Endometrial microvascular endothelial cells (primary cell): ENCODE results near the gene EHMT1. TPM values are rescaled to one million over a fixed set of nuclear protein-coding genes. Genes with fewer than 3 reads are reported as not detected.

Experiments
- in situ Hi-C: cut with HindIII; loops from 2 replicates; pipeline ENCODE4 v1.10.0; 2017; ENCODE audit warnings: low sequenced_read_pairs, low pct_unique_long_range_greater_than_20kb; ENCODE audit errors: inconsistent ontology term
- total RNA-seq: library from RNA; depleted of rRNA; stranded (reverse); fragments of >200 nt; gene quantifications from one replicate; pipeline ENCODE4 v1.2.3, GENCODE V29; 2015; ENCODE audit errors: inconsistent ontology term

Gene EHMT1
- total RNA-seq, 1 donor from 2014 or later = 69.0 TPM

- in situ Hi-C loops = no loop called here
Observed at GRCh38 chr9:137665697-137666512, 47.1 kb downstream of the EHMT1 start.

- in situ Hi-C loops = no loop called here
Observed at GRCh38 chr9:137666513-137666822, 47.7 kb downstream of the EHMT1 start.

DNA sequence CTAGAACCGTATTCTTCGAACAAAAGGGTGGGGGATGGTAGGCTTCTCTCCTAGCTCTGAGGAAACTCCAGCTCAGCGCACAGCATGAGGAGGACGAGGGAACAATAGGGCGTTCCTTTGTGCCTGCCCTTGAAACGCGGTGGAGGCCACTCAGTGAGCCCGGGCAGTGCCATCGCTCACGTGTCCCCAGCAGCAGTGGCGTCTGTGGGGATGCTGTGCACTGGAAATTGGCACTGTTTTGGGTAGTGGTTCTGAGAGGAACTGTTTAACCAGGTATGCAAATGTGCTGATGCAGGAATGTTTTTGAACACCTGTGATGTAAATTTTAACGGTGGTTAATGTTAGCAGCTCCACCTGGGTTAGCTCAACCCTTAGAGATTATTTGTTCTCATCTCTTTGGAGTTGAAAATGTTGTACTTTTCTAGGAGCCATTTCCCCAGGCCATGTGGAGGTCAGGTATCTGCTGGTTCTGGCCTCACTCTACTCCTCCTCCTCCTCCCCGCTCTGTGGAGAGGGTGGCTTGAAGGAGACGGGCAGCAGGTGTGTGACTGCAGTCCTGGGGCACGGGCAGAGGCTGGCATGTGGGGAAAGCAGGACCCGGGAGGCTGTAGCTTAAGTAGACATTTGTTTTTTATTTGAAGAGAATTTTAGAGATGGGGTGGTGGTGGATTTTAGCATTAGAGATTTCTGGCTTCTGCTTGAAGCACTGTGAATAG is 48.3 kb downstream of the EHMT1 start:
- in situ Hi-C loops = no loop called here

- in situ Hi-C loops = no loop called here
Observed at GRCh38 chr9:137668203-137668602, 49.4 kb downstream of the EHMT1 start.

GRCh38 chr9:137669261-137669672 is 50.5 kb downstream of the EHMT1 start:
- in situ Hi-C loops = no loop called here

GRCh38 chr9:137670391-137671195 is 51.8 kb downstream of the EHMT1 start:
- in situ Hi-C loops = no loop called here

- in situ Hi-C loops = no loop called here
Observed at GRCh38 chr9:137671196-137671538, 52.4 kb downstream of the EHMT1 start.

GRCh38 chr9:137671721-137672120 is 52.9 kb downstream of the EHMT1 start:
- in situ Hi-C loops = no loop called here

DNA sequence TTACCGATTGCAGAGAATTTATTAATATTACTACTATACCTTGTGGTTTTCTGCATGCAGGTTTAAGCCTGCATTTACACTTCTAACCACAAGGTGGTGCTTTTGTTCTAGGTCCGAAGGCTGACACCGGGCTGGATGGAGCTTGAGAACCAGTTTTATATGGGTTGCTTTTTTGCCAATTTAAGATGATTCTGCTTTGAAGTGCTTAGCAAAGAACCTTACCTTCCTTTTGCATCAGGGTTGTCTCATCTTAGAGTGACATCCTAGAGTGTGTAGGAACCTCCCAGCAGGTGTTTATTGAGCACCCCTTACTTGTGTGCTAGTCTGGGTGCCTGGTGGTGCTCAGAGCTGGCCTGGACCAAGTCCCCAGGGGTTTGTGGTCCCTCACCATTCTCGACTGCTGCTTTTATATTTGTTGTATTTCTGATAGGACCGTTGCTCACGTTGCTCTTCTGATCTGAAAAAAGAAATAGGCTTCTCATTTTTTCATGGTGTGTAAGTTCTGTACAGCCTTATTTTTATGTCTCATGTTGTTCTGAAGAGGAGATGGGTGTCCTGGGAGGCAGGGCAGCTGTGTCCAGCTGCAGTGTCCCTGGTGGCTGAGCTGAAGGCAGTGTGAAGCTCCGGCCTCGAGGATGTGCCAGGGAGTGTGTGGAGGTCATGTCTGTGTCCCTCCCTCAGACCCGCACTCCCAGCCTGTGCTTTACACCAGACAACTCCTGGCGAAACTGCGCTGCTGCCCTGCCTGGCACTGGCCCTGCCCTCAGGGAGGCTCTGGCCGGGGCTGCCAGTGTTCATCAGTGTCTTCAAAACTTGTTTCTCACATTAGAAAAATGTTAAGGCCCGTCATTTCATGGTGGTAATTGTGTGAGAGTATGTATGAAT is 54.3 kb downstream of the EHMT1 start:
- in situ Hi-C loops = no loop called here

- in situ Hi-C loops = no loop called here
Observed at GRCh38 chr9:137673886-137674285, 55.1 kb downstream of the EHMT1 start.

DNA sequence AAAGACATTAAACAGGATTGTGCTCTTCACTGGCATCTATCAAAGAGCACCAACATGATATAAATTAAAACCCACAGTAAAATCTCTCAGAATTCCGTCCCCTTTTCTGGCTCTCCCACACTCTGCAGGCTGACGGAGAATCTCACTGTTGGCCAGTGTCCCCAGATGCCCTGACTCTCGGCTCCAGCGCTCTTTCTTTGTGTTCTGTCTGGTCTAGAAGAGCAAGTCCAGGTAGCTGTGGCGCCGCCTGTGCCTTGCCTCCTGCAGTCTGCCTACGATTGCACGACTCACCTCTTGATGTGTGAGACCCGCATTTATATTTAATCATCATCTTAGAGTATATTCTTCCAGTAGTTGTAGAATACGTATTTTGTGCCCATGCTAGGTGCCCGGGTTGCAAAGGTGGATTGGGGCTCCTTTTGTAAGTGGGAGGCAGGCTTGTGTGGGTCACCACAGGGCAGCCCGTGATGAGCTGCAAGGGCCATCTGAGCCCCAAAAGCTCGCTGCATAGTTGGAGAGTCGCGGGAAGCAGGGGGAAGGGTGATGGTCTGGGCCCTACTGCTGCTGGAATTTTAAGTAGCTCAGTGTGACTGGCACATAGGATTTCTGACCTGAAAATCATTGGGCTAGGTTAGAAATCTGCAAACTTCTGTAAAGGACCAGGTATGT is 55.6 kb downstream of the EHMT1 start:
- in situ Hi-C loops = no loop called here

DNA sequence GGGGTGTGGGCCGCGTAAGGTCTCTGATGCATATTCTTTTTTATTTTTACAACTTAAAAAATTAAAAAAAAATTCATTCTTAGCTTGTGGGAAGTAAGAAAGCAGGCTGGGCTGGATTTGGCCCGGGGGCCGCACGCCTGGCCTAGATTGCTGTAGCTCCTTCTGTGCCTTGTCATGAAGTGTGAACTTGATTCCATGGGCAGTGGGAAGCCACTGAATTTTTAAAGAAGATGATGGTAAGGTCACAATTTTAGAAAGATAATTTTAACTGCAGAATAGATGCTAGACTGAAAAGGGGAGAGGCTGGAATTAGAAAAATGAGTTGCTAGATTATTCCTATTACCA is 56.1 kb downstream of the EHMT1 start:
- in situ Hi-C loops = no loop called here

DNA sequence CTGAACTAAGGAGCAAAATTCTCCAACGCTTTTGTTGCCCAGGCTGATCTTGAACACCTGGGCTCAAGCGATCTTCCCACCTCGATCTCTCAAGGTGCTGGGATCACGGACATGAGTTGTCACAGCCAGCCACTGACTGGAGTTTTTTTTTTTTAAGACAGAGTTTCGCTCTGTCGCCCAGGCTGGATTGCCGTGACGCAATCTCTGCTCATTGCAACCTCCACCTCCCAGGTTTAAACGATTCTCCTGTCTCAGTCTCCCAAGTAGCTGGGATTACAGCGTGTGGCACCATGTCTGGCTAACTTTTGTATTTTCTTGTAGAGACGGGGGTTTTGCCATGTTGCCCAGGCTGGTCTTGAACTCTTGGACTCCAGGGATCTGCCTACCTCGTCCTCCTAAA is 58.2 kb downstream of the EHMT1 start:
- in situ Hi-C loops = no loop called here

DNA sequence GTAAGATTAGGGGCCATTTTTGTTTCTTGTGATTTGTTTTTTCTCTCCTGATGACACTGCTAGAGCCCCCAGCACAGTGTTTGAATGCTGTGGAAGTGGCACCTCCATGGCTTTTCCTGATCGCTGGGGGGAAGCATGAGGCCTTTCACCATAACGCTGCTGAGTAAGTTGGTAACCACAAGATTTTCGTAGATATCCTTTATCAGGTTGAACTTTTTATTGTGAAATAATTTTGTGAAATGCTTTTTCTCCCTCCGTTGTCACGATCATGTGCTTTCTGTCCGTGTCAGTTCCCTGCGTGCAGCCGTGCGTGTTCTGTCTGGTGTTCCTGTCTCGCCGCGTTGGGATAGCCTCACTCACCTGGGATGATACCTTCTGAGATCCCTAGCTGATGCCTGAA is 59.4 kb downstream of the EHMT1 start:
- in situ Hi-C loops = no loop called here

DNA sequence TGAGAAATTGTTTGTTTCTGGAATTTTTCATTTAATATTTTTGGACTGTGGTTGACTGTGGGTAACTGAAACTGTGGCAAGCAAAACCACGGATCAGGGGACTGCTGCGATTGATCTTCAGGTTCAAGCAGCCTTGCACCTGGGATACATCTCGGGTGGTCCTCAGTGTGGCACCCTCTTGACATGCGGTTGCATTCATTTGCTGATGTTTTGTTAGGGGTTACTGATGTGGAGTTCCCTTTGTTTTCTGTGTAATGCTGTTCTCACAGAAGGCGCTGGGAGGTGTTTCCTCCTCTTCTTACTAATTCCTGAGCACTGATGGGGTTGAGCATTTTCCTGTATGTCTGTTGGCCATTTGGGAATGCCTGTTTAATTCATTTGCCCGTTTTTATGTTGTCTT is 60.4 kb downstream of the EHMT1 start:
- in situ Hi-C loops = no loop called here

DNA sequence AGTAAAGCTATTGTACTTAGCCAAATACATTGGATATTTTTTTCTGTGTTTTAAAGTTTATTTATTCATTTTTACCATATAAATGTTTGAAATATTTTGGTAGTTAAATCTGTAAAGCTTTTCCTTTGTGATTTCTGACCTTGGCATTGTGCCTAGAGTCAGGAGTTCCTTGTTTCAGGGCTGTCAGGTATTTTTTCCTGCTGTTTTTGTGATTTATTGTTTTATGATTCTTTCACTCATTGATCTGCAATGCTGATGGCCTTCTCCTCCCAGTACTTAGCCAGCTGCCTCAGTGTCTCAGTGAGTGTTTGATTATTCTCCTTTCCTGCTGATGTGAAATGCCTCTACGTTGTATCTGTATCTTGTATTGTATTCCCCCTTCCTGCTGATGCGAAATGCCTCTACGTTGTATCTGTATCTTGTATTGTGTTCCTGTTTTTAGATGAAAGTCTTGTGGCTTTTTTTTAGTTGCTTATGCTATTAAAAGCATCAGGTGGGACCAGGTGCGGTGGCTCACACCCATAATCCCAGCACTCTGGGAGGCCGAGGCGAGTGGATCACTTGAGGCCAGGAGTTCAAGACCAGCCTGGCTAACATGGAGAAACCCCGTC is 61.0 kb downstream of the EHMT1 start:
- in situ Hi-C loops = no loop called here

DNA sequence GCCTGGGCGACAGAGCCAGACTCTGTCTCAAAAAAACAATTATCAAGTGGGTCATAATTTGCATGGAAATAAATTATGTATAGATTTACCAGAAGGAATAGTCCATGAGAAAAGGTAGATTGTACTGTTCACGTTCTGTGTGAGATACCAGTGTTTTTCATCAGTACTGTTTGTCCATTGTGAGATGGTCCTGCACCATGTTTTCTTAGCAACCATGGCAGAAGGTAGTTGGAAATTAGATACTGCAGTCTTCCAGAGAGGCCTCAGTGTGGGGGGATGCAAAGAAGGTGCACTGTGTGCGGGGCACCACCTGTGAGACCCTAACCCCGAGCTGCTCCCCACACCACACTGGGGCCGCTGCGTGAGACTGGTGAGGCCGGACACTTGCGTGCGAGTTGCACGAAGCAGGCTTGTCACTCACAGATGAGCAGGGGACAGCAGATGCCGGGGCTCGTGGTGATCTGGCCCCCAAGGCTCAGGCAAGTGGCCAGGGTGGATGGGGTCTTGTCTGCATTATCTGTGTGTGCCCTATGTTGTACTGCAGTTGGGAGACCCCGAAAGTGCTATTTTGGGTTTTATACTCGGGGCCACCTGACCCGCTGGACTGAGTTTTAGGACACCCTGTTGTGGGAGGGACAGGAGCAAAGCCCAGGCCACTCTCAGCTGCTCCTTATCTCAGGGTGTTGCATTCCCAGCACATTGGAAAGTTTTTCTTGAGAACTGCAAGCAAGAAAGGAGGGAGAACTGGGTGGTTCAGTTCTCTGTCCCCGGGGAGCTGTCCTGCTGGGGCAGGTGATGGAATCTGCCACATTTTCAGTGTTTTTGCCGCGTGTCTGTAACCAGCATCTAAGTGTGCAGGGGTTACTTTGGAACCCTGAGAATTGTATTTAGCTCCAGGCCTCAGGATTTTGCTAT is 61.9 kb downstream of the EHMT1 start:
- in situ Hi-C loops = no loop called here
